ENCODE data around the gene PDGFA. TPM values are rescaled to one million over a fixed set of nuclear protein-coding genes. Genes with fewer than 3 reads are reported as not detected.
A peak's percentile ranks its signal among the peaks of the same experiment; 100 is the strongest.

Gene PDGFA
- total RNA-seq, 1 experiment from 2014 or later = 35.8 TPM

DNA sequence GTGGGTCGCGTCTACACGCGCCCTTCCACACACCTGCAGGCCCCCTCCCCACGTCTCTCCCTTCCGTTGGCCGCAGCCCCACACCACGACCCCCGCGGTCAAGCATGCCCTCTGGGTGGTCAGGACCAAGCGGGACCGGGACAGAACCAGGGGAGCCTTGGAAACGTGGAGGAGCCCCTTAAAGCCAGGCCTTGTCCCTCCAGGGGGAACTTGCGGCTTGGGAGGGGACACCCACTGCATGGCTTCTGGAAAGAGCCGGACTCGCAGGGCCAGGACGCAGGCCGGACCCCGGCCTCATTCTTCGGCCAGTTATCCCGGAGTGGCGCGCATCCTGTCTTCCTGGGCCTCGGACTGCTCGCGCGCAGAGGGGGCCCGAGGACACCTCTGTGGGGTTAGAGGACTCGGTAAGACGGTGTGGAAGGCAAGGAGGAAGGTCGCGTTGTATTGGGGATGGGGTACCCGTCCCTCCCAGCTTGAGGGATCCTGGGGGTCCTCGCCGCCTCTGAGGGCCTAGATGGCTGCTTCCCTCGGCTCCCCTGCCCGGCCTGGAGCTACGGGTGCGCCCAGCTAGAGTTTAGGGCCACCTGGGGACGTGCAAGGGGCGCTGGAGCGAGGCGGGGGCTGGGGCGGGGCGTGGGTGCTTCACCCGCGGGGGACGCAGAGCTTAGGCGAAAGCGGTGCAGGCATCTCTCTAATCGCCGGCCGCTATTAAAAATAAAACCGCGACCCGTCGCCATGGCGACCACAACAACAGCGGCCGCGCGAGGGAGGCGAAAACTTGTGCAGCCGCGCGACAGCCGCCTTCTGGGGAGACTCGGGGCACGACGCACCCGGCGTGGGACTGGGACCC is 1.8 kb upstream of the PDGFA start:
- TF ChIP-seq, protein P1, sequence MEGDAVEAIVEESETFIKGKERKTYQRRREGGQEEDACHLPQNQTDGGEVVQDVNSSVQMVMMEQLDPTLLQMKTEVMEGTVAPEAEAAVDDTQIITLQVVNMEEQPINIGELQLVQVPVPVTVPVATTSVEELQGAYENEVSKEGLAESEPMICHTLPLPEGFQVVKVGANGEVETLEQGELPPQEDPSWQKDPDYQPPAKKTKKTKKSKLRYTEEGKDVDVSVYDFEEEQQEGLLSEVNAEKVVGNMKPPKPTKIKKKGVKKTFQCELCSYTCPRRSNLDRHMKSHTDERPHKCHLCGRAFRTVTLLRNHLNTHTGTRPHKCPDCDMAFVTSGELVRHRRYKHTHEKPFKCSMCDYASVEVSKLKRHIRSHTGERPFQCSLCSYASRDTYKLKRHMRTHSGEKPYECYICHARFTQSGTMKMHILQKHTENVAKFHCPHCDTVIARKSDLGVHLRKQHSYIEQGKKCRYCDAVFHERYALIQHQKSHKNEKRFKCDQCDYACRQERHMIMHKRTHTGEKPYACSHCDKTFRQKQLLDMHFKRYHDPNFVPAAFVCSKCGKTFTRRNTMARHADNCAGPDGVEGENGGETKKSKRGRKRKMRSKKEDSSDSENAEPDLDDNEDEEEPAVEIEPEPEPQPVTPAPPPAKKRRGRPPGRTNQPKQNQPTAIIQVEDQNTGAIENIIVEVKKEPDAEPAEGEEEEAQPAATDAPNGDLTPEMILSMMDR (conservative IDR thresholded peaks at IDR 0.05) = no peak
- H2AFZ ChIP-seq (ENCODE audit: low read length) = no peak overlapping the region
- H2AK5ac ChIP-seq (ENCODE audit: insufficient read length, low read length) = no peak overlapping the region

More for the DNA sequence above, 1.8 kb upstream of the PDGFA start:
- H3K27ac Mint-ChIP-seq = peak overlapping the region in 1 of 3 experiments; percentile 79; a peak in 1 of 7 replicates
- peak overlapping the region; percentile 87 for H3K4me2 ChIP-seq (ENCODE audit: insufficient read depth, insufficient read length, low read length)
- H3K18ac ChIP-seq (ENCODE audit: insufficient read length, low read depth, low read length) = peak overlapping the region; percentile 87
- peaks cover 4 to 15% of the 10 kb centered on the region in 2 experiments; a peak in 3 of 4 replicates for H3K4me1 Mint-ChIP-seq
- H3K9me3 ChIP-seq (ENCODE audit: control insufficient read depth, low read depth, low read length) = no peaks in the 10 kb centered on the region
- no peak overlapping the region for H2BK120ac ChIP-seq (ENCODE audit: low read depth, low read length, poor library complexity, severe bottlenecking)
- H3K23me2 ChIP-seq (ENCODE audit: insufficient read length, low read depth, low read length, poor library complexity, severe bottlenecking) = peaks cover 38% of the 10 kb centered on the region
- no peaks in the 10 kb centered on the region for H3K79me1 ChIP-seq (ENCODE audit: insufficient read depth, low read depth, low read length, poor library complexity, severe bottlenecking)
- H2BK20ac ChIP-seq (ENCODE audit: low read depth, low read length, poor library complexity, severe bottlenecking) = no peak overlapping the region
- H3K9ac ChIP-seq (ENCODE audit: extremely low read depth, insufficient read length, low read length) = no peak overlapping the region
- DNase-seq = no peak
- H3K27me3 Mint-ChIP-seq (ENCODE audit: low read depth) = peaks cover 75% of the 10 kb centered on the region
- peaks cover 2% of the 10 kb centered on the region; the same call in 1 of the 2 replicates for H3K4me1 ChIP-seq (ENCODE audit: insufficient read depth, low read length)
- H3K14ac ChIP-seq (ENCODE audit: insufficient read depth, low read length) = peak overlapping the region; percentile 95
- H4K8ac ChIP-seq (replicated peaks; ENCODE audit: insufficient read length, low read depth, low read length) = no peak overlapping the region
- H3K23ac ChIP-seq (ENCODE audit: insufficient read length, low read depth, low read length) = no peak overlapping the region
- no peaks in the 10 kb centered on the region for H4K20me1 ChIP-seq (ENCODE audit: control insufficient read depth, insufficient read depth, insufficient read length)
- H3K79me2 ChIP-seq (ENCODE audit: insufficient read depth, low read length) = peaks cover 2% of the 10 kb centered on the region; the same call in 1 of the 2 replicates
- no peak overlapping the region for H2BK5ac ChIP-seq (ENCODE audit: insufficient read length, low read length)
- no peak overlapping the region; the same call in 1 of the 2 replicates for H3K4ac ChIP-seq (ENCODE audit: low read depth, low read length)
- no peak overlapping the region; the same call in 1 of the 2 replicates for H2BK15ac ChIP-seq (ENCODE audit: low read depth, low read length)
- H2BK12ac ChIP-seq (ENCODE audit: insufficient read length, low read depth, low read length) = no peak overlapping the region
- no peak overlapping the region for H3T11ph ChIP-seq (ENCODE audit: low read length)
- H3K36me3 Mint-ChIP-seq (ENCODE audit: insufficient read depth in 1 of 3, low read depth in 3 of 3) = no peaks in the 10 kb centered on the region; a peak in 1 of 7 replicates
- H3K27me3 ChIP-seq (ENCODE audit: insufficient read depth, low read length) = peaks cover 30% of the 10 kb centered on the region; the same call in 1 of the 2 replicates
- WGBS (ENCODE audit: extremely low coverage, insufficient read length, low lambda C conversion rate) = no CpG with 5 or more reads among the region's 72 CpGs
- no peaks in the 10 kb centered on the region; a peak in 1 of 5 replicates for H3K9me3 Mint-ChIP-seq
- no peak overlapping the region for H4K91ac ChIP-seq (ENCODE audit: insufficient read length, low read depth, low read length)
- no peak overlapping the region for H4K5ac ChIP-seq (ENCODE audit: insufficient read length, low read depth, low read length)
- H3K4me3 Mint-ChIP-seq = peak overlapping the region; percentile 29 to 78
- no peak overlapping the region for H3K27ac ChIP-seq (ENCODE audit: insufficient read length, low read depth, low read length)
- no peak overlapping the region for H3K56ac ChIP-seq (ENCODE audit: insufficient read length, low read depth, low read length)

Measured in H9 (cell line).